ENCODE data around the gene SH2D1B.

The SH2D1B gene

GRCh38 chr1:162351246-162351842 is 60.6 kb downstream of the SH2D1B start:
- no peak for DNase-seq (ENCODE audit: low spot score)
- TF ChIP-seq CTCF (IDR thresholded peaks at IDR 0.05) = no peak

GRCh38 chr1:162349635-162350330 is 62.2 kb downstream of the SH2D1B start:
- Histone ChIP-seq H3K27ac (no peak overlapping the region), H3K4me3 (no peak overlapping the region)
- no peak for TF ChIP-seq CTCF (IDR thresholded peaks at IDR 0.05)
- DNase-seq (ENCODE audit: low spot score) = no peak

More at GRCh38 chr1:162351246-162351842, 60.6 kb downstream of the SH2D1B start:
- no peak overlapping the region for H3K4me3 ChIP-seq
- H3K27ac ChIP-seq = no peak overlapping the region

- no peak for DNase-seq (ENCODE audit: low spot score)
- H3K4me3 ChIP-seq = no peak overlapping the region
- no peak for TF ChIP-seq CTCF (IDR thresholded peaks at IDR 0.05)
- H3K27ac ChIP-seq = no peak overlapping the region
Measured at GRCh38 chr1:162347281-162347680, 64.7 kb downstream of the SH2D1B start.

All from coronary artery (tissue), 2 donors.